Mesenchymal stem cell (in vitro differentiated cells and primary cell): ENCODE results near the gene LENEP.

ENCODE experiments used
- DNase-seq: peaks from one replicate; pipeline ENCODE4 v3.0.0-alpha.2; 2013
- H2AFZ ChIP-seq: one replicate; pipeline ENCODE4 v1.6.1; 2013; ENCODE audit warnings: low read depth, mild to moderate bottlenecking, control low read depth, inconsistent platforms, low read length, moderate library complexity
- H2AK5ac ChIP-seq: 2 replicates; pipeline ENCODE4 v1.6.1; 2013; ENCODE audit warnings: low read length, moderate library complexity, mild to moderate bottlenecking, inconsistent platforms; ENCODE audit not compliant: severe bottlenecking
- H2BK120ac ChIP-seq: one replicate; pipeline ENCODE4 v1.6.1; 2013; ENCODE audit warnings: low read depth, mild to moderate bottlenecking, inconsistent platforms, low read length, moderate library complexity
- H2BK12ac ChIP-seq, 2 experiments: one replicate each; pipeline ENCODE4 v1.6.1; 2013; ENCODE audit warnings: inconsistent platforms in 2 of 2, low read length in 2 of 2, mild to moderate bottlenecking in 2 of 2, moderate library complexity in 2 of 2, control low read depth in 1 of 2
- H2BK15ac ChIP-seq: one replicate; pipeline ENCODE4 v1.6.1; 2013; ENCODE audit warnings: mild to moderate bottlenecking, low read depth, inconsistent platforms; ENCODE audit not compliant: poor library complexity, severe bottlenecking
- H2BK5ac ChIP-seq: 2 replicates; pipeline ENCODE4 v1.6.1; 2013; ENCODE audit warnings: low read depth, mild to moderate bottlenecking, low read length, control low read depth, inconsistent platforms; ENCODE audit not compliant: poor library complexity, severe bottlenecking
- H3K14ac ChIP-seq, 2 experiments: one replicate each; pipeline ENCODE4 v1.6.1; 2013; ENCODE audit warnings: inconsistent platforms in 2 of 2, low read length in 2 of 2, control low read depth in 1 of 2, mild to moderate bottlenecking in 1 of 2, moderate library complexity in 1 of 2
- H3K18ac ChIP-seq, 2 experiments: one replicate each; pipeline ENCODE4 v1.6.1; 2013; ENCODE audit warnings: inconsistent platforms in 2 of 2, low read length in 2 of 2, control low read depth in 1 of 2, low read depth in 1 of 2, mild to moderate bottlenecking in 1 of 2
- H3K23ac ChIP-seq, 2 experiments: one replicate each; pipeline ENCODE4 v1.6.1; 2013; ENCODE audit warnings: inconsistent platforms in 2 of 2, low read length in 2 of 2, mild to moderate bottlenecking in 2 of 2, moderate library complexity in 2 of 2, control low read depth in 1 of 2
- H3K27ac ChIP-seq: 2 replicates; pipeline ENCODE4 v1.5.1; 2013; ENCODE audit warnings: mild to moderate bottlenecking, moderate library complexity, low read length, control low read depth, inconsistent platforms; ENCODE audit not compliant: poor library complexity, severe bottlenecking
- H3K27me3 ChIP-seq, 2 experiments: 2 replicates each; pipeline versions ENCODE4 v1.6.1 to v1.7.0; 2013; ENCODE audit warnings: low read length in 2 of 2, mild to moderate bottlenecking in 2 of 2, moderate library complexity in 2 of 2, control low read depth in 1 of 2, inconsistent platforms in 1 of 2; ENCODE audit not compliant: control insufficient read depth in 1 of 2, insufficient read depth in 1 of 2
- H3K36me3 ChIP-seq, 2 experiments: 2 replicates each; pipeline versions ENCODE4 v1.6.1 to v1.7.0; 2013; ENCODE audit warnings: low read length in 2 of 2, control low read depth in 1 of 2, inconsistent platforms in 1 of 2, low read depth in 1 of 2, mild to moderate bottlenecking in 1 of 2; ENCODE audit not compliant: insufficient read depth in 2 of 2, control insufficient read depth in 1 of 2
- H3K4ac ChIP-seq, 2 experiments: one replicate each; pipeline ENCODE4 v1.6.1; 2013; ENCODE audit warnings: inconsistent platforms in 2 of 2, low read length in 2 of 2, mild to moderate bottlenecking in 2 of 2, moderate library complexity in 2 of 2, control low read depth in 1 of 2, low read depth in 1 of 2
- H3K4me1 ChIP-seq: 2 replicates; pipeline ENCODE4 v1.6.1; 2013; ENCODE audit warnings: low read depth, low read length, control low read depth; ENCODE audit not compliant: control insufficient read depth, insufficient read depth
- H3K4me2 ChIP-seq: 2 replicates; pipeline ENCODE4 v1.6.1; 2013; ENCODE audit warnings: low read length, mild to moderate bottlenecking, inconsistent platforms; ENCODE audit not compliant: poor library complexity, severe bottlenecking
- H3K4me3 ChIP-seq, 2 experiments: 2 replicates each; pipeline versions ENCODE4 v1.5.1 to v1.7.0; 2013; ENCODE audit warnings: low read length in 2 of 2, mild to moderate bottlenecking in 2 of 2, control low read depth in 1 of 2, low read depth in 1 of 2; ENCODE audit not compliant: insufficient read depth in 1 of 2
- H3K79me1 ChIP-seq: replicated peaks from 2 replicates; pipeline ENCODE4 v1.6.1; 2013; ENCODE audit warnings: mild to moderate bottlenecking, control low read depth, low read length, inconsistent platforms; ENCODE audit not compliant: poor library complexity, severe bottlenecking
- H3K9ac ChIP-seq: 2 replicates; pipeline ENCODE4 v1.7.0; 2013; ENCODE audit warnings: mild to moderate bottlenecking, low read length, moderate library complexity
- H3K9me3 ChIP-seq: 2 replicates; pipeline ENCODE4 v1.7.0; 2013; ENCODE audit warnings: mild to moderate bottlenecking, low read length; ENCODE audit not compliant: control insufficient read depth
- H4K8ac ChIP-seq: one replicate; pipeline ENCODE4 v1.6.1; 2013; ENCODE audit warnings: inconsistent platforms, mild to moderate bottlenecking, low read length, moderate library complexity
- H4K91ac ChIP-seq: one replicate; pipeline ENCODE4 v1.6.1; 2013; ENCODE audit warnings: mild to moderate bottlenecking, low read length, inconsistent platforms
- WGBS: methylation state at CpG from one replicate; pipeline ENCODE4 v1.1.7; 2013; ENCODE audit warnings: mixed read lengths; 5-methylcytosine and 5-hydroxymethylcytosine counted together

LENEP gene

DNA sequence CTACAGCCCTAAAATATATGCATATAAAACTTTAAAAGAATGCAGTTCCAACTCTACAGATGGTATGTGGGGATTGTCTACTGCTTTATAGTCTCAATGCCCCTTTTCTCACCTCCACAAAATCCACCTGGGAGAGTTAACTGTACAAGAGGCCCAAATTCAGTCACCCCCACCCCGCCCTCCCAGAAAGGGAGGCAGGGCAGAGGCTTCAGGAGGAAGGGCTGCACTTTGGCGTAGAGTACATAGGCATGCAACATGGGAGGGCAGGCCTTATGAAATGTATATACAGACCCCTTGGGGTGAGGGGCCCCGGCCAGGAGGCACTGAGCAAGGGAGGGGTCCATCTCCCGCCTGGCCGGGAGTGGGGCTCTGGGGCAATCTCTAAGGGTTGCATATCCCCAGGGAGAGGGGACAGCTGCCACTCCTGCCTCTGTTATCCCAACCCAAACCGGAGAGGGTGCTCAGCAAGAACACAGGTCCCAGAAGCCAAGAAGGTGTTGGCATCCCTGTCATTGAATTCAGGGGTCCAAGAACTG lies 30.5 kb upstream of the LENEP start:
- Histone ChIP-seq H4K8ac (no peak overlapping the region), H2AK5ac (no peak overlapping the region), H3K4me2 (no peak overlapping the region), H2BK12ac (no peak overlapping the region), H2BK120ac (no peak overlapping the region), H2AFZ (no peak overlapping the region), H2BK15ac (no peak overlapping the region), H3K4ac (no peak overlapping the region), H2BK5ac (no peak overlapping the region), H3K4me3 (peak overlapping the region in 1 of 2 experiments; percentile 94), H3K18ac (no peak overlapping the region), H4K91ac (no peak overlapping the region), H3K4me1 (peaks cover 30% of the 10 kb centered on the region), H3K79me1 (peaks cover 13% of the 10 kb centered on the region), H3K9me3 (no peaks in the 10 kb centered on the region), H3K14ac (no peak overlapping the region), H3K27ac (peak overlapping the region; percentile 38), H3K27me3 (no peaks in the 10 kb centered on the region), H3K36me3 (peaks cover 68 to 69% of the 10 kb centered on the region in 2 experiments), H3K23ac (no peak overlapping the region), H3K9ac (peak overlapping the region; percentile 96)
- no peak for DNase-seq
- 88% methylated on average over 6 of the region's 6 CpGs for WGBS

GRCh38 chr1:154963643-154964042 lies 29.7 kb upstream of the LENEP start:
- peaks cover 37% of the 10 kb centered on the region for H3K4me1 ChIP-seq
- WGBS, result 88% methylated on average over 8 of the region's 8 CpGs

DNA sequence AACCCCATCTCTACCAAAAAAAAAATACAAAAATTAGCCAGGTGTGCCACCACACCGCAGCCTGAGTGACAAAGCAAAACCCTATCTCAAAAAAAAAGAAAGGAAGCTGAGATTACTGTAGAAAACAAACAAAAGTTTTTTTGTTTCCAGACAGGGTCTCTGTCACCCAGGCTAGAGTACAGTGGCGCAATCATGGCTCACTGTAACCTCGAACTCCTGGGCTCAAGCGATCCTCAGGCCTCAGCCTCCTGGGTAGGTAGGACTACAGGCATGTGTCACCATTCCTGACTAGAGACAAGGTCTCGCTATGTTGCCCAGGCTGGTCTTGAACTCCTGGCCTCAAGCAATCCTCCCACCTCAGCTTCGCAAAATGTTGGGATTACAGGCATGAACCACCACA lies 29.0 kb upstream of the LENEP start:
- H3K79me1 ChIP-seq, result peaks cover 5% of the 10 kb centered on the region
- peaks cover 62 to 64% of the 10 kb centered on the region in 2 experiments for H3K36me3 ChIP-seq
- DNase-seq, result no peak
- H3K9ac ChIP-seq, result no peak overlapping the region
- no peak overlapping the region for H2BK120ac ChIP-seq
- H2BK5ac ChIP-seq, result no peak overlapping the region
- H2BK15ac ChIP-seq, result no peak overlapping the region
- H4K91ac ChIP-seq, result no peak overlapping the region
- H2AFZ ChIP-seq, result no peak overlapping the region
- no peak overlapping the region for H3K27ac ChIP-seq
- no peak overlapping the region for H3K4me2 ChIP-seq
- H3K4ac ChIP-seq, result no peak overlapping the region
- H3K4me1 ChIP-seq, result peaks cover 42% of the 10 kb centered on the region
- no peaks in the 10 kb centered on the region for H3K9me3 ChIP-seq
- H3K18ac ChIP-seq, result no peak overlapping the region
- no peak overlapping the region for H3K23ac ChIP-seq
- H3K4me3 ChIP-seq, result no peak overlapping the region
- no peak overlapping the region for H4K8ac ChIP-seq
- no peak overlapping the region for H2AK5ac ChIP-seq
- 96% methylated on average over 6 of the region's 6 CpGs for WGBS
- H3K14ac ChIP-seq, result no peak overlapping the region
- no peaks in the 10 kb centered on the region for H3K27me3 ChIP-seq
- H2BK12ac ChIP-seq, result no peak overlapping the region

More at GRCh38 chr1:154963643-154964042, 29.7 kb upstream of the LENEP start:
- Histone ChIP-seq H2BK12ac (no peak overlapping the region), H4K91ac (no peak overlapping the region), H4K8ac (no peak overlapping the region), H3K23ac (no peak overlapping the region), H3K9ac (peak overlapping the region; percentile 96), H3K27me3 (no peaks in the 10 kb centered on the region), H2BK5ac (no peak overlapping the region), H3K79me1 (peaks cover 10% of the 10 kb centered on the region), H3K4me2 (no peak overlapping the region), H3K36me3 (peaks cover 69 to 70% of the 10 kb centered on the region in 2 experiments), H3K4me3 (no peak overlapping the region), H3K27ac (no peak overlapping the region), H3K14ac (no peak overlapping the region), H2AFZ (no peak overlapping the region), H3K9me3 (no peaks in the 10 kb centered on the region), H3K4ac (peak overlapping the region in 1 of 2 experiments; percentile 7), H2BK120ac (no peak overlapping the region), H2BK15ac (no peak overlapping the region), H2AK5ac (no peak overlapping the region), H3K18ac (no peak overlapping the region)
- DNase-seq, result no peak

GRCh38 chr1:154966111-154966510 lies 27.3 kb upstream of the LENEP start:
- 100% methylated on average over 2 of the region's 7 CpGs for WGBS
- H2BK12ac ChIP-seq, result no peak overlapping the region

More at GRCh38 chr1:154966111-154966510, 27.3 kb upstream of the LENEP start:
- DNase-seq, result no peak
- Histone ChIP-seq H3K23ac (no peak overlapping the region), H2AFZ (no peak overlapping the region), H3K14ac (no peak overlapping the region), H4K8ac (no peak overlapping the region), H2BK120ac (no peak overlapping the region), H3K9me3 (no peaks in the 10 kb centered on the region), H3K4me3 (no peak overlapping the region), H3K9ac (no peak overlapping the region), H2AK5ac (no peak overlapping the region), H2BK5ac (no peak overlapping the region), H3K4ac (no peak overlapping the region), H4K91ac (no peak overlapping the region), H3K27me3 (no peaks in the 10 kb centered on the region), H3K4me1 (peaks cover 39% of the 10 kb centered on the region), H3K4me2 (no peak overlapping the region), H3K27ac (no peak overlapping the region), H3K36me3 (peaks cover 57 to 60% of the 10 kb centered on the region in 2 experiments), H2BK15ac (no peak overlapping the region), H3K79me1 (peaks cover 1% of the 10 kb centered on the region), H3K18ac (no peak overlapping the region)
